Fibroblast of lung (primary cell): Measurements from ENCODE around the gene TMEM117.

ENCODE experiments used
- EZH2 ChIP-seq: IDR thresholded peaks from 2 replicates; pipeline ENCODE4 v1.5.1; 2012; ENCODE audit warnings: low read length, control low read depth, mild to moderate bottlenecking; ENCODE audit errors: missing control alignments
- TF ChIP-seq, protein P1 (sequence below), 2 donors: IDR thresholded peaks in 1 of 2; conservative IDR thresholded peaks in 1 of 2; 1 replicate in 1 of 2; 2 replicates in 1 of 2; pipeline ENCODE4 v1.5.1; 2011 to 2012; ENCODE audit warnings: low read length in 2 of 2, control low read depth in 1 of 2, inconsistent platforms in 1 of 2, low read depth in 1 of 2, mild to moderate bottlenecking in 1 of 2

DNA sequence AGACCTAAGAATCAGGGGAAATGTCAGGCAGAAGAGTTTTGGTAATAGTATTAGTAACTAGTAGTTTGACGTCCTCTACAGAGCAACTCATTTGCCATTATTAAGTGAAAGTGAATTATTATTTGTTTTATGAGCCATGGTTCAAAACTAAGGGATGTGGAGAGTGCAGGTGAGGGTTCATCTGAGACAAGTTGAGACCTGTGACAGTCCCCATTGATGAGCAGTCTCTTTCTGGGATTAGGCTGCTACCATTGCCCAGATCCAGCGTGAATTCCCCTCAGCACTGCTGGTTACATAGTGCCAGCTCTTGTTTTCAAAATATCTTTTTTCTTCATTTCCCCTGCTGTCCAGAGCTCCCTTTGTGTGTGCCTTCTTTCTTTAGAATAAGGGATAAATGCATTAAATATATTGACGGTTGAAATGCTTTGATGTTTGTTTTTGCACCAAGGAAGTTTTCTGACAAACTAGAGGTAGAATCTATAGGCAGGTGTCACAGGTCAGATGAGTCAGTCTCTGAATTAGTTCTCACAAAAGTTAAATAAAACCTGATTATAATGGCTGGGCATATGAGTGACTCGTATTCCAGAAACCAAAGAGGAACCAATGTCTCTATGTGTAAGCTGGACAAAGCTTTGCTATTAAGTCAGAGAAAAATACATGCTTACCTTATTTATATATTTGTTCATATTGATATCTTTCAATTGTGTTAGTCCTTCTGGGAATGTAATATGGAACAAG, 381.4 kb downstream of the TMEM117 start:
- TF ChIP-seq, protein P1, sequence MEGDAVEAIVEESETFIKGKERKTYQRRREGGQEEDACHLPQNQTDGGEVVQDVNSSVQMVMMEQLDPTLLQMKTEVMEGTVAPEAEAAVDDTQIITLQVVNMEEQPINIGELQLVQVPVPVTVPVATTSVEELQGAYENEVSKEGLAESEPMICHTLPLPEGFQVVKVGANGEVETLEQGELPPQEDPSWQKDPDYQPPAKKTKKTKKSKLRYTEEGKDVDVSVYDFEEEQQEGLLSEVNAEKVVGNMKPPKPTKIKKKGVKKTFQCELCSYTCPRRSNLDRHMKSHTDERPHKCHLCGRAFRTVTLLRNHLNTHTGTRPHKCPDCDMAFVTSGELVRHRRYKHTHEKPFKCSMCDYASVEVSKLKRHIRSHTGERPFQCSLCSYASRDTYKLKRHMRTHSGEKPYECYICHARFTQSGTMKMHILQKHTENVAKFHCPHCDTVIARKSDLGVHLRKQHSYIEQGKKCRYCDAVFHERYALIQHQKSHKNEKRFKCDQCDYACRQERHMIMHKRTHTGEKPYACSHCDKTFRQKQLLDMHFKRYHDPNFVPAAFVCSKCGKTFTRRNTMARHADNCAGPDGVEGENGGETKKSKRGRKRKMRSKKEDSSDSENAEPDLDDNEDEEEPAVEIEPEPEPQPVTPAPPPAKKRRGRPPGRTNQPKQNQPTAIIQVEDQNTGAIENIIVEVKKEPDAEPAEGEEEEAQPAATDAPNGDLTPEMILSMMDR (conservative IDR thresholded peaks at IDR 0.05 in 1 of 2, IDR thresholded peaks at IDR 0.05 in 1 of 2; ENCODE audit: low read depth in 1 of 2, low read length in 2 of 2) = no peak
- TF ChIP-seq EZH2 = no peak
